Activated naive CD8-positive, alpha-beta T cell treated with anti-CD3 and anti-CD28 coated beads, Interleukin-2, amount 10 ng/mL, durations not matched to agents 7 days and 5 days (primary cell): ENCODE data around the gene SPG7. TPM values are rescaled to one million over a fixed set of nuclear protein-coding genes. Genes with fewer than 3 reads are reported as not detected.

Source experiments
- ATAC-seq: fragments of 150-1000 bp; cut with Tn5 transposase; one replicate; pipeline ENCODE4 v1.10.0; 2021; ENCODE audit warnings: low read depth, moderate library complexity
- POLR2A ChIA-PET: fragments of 350-600 bp; sonication (Branson Sonifier 250); formaldehyde crosslinking; loops from one replicate; lab custom pipeline; 2021; ENCODE audit warnings: antibody characterized with exemption; lab: Charles Lee
- DNase-seq: peaks from one replicate; pipeline ENCODE4 v3.0.0; 2021
- H3K27ac Mint-ChIP-seq: one replicate; pipeline ENCODE4 v1.8.0; 2022; ENCODE audit warnings: mild to moderate bottlenecking, mixed read lengths
- H3K27me3 Mint-ChIP-seq: one replicate; pipeline ENCODE4 v1.8.0; 2022; ENCODE audit warnings: mild to moderate bottlenecking, moderate library complexity, mixed read lengths
- H3K36me3 Mint-ChIP-seq: one replicate; pipeline ENCODE4 v1.8.0; 2021; ENCODE audit warnings: mild to moderate bottlenecking, mixed read lengths
- H3K4me1 Mint-ChIP-seq: one replicate; pipeline ENCODE4 v1.8.0; 2021; ENCODE audit warnings: mixed read lengths
- H3K4me3 Mint-ChIP-seq: one replicate; pipeline ENCODE4 v1.8.0; 2022; ENCODE audit warnings: mild to moderate bottlenecking, moderate library complexity, mixed read lengths
- H3K9me3 Mint-ChIP-seq: one replicate; pipeline ENCODE4 v1.8.0; 2021; ENCODE audit warnings: mixed read lengths
- total RNA-seq, 2 experiments: library from RNA; stranded (reverse); gene quantifications; one replicate each; pipeline ENCODE4 v1.2.3, GENCODE V29; 2021

The SPG7 gene
- total RNA-seq, 2 experiments from 2014 or later: 112 to 113 TPM

DNA sequence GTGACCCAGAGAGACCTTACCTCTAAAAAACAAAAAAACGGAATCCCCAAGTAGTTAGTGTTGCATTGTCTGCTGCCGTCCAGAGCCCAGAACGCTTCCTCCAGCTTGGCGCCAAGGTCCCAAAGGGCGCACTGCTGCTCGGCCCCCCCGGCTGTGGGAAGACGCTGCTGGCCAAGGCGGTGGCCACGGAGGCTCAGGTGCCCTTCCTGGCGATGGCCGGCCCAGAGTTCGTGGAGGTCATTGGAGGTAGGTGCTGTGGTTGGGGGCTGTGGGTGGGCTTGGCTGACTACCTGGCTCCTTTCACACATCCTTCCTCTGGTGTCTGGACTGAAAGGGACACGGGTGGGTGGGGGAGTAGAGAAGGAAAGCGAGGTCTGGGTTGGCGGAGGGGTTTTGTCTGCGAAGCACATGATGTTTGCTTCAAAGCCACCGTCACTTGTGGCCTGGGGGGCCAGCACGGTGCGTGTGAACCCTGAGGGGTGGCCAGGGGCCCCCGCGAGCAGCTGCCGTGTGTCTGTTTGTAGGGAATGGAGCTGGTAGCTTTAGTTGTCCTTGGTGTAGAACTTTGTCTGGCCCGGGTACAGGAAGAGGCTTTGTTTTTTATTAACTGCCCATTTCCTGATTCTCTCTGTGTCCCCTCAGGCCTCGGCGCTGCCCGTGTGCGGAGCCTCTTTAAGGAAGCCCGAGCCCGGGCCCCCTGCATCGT is 23.8 kb downstream of the SPG7 start:
- H3K4me3 Mint-ChIP-seq: no peak overlapping the region
- H3K27me3 Mint-ChIP-seq: no peaks in the 10 kb centered on the region
- H3K27ac Mint-ChIP-seq: no peak overlapping the region
- no peak for ATAC-seq
- peaks cover 27% of the 10 kb centered on the region for H3K36me3 Mint-ChIP-seq
- no peaks in the 10 kb centered on the region for H3K9me3 Mint-ChIP-seq
- H3K4me1 Mint-ChIP-seq: peaks cover 16% of the 10 kb centered on the region
- no peak for DNase-seq
- POLR2A ChIA-PET: no interaction called here

DNA sequence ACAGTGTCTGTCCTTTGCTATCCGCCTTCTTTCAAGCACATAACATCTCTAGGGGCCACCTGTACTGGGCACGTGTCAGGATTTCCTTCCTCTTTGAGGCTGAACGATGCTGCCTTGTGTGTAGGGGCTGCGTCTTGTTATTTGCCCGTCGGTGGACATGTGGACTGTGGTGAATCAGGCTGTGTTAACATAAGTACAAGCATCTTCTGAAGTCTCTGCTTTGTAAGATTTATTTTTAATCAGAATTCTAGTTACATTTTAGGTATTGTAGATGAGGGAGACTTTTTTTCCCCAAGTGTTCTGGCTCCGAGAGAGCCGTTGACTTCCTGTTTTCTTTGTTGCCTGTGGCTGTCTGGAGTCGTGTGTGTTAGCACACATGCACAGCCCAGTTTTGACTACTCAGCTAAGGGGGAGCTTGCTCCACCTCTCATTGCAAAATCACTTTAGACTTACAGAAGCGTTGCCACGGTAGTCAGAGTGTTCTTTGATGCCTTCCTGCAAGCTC is 26.1 kb downstream of the SPG7 start:
- ATAC-seq (peak; percentile 92), DNase-seq (no peak)
- Mint-ChIP-seq H3K9me3 (no peaks in the 10 kb centered on the region), H3K4me1 (peaks cover 16% of the 10 kb centered on the region), H3K27ac (peak overlapping the region; percentile 86), H3K27me3 (no peaks in the 10 kb centered on the region), H3K4me3 (peak overlapping the region; percentile 57), H3K36me3 (peaks cover 18% of the 10 kb centered on the region)
- POLR2A ChIA-PET: interaction anchor here (0.6 to 1.8 kb wide), 3 partner anchors 15 to 49 kb away, joined by 3 to 12 read pairs (median 5); no protein-coding TSS in a partner anchor

DNA sequence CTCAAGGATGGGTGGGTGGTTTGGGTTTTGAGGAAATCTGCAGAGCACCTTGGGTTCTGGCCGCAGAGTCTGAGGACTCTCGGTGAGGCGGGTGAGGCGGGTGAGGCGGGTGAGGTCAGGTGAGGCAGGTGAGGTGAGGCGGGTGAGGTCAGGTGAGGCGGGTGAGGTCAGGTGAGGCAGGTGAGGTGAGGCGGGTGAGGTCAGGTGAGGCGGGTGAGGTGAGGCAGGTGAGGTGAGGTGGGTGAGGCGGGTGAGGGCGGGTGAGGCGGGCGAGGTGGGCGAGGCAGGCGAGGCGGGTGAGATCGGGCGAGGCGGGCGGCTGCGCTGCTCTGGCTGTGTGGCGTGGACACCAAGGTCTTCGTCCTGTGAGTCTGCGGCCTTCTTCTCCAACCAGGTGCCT is 28.2 kb downstream of the SPG7 start:
- Mint-ChIP-seq H3K27ac (no peak overlapping the region), H3K9me3 (no peaks in the 10 kb centered on the region), H3K4me1 (peaks cover 16% of the 10 kb centered on the region), H3K4me3 (no peak overlapping the region), H3K36me3 (peaks cover 16% of the 10 kb centered on the region), H3K27me3 (no peaks in the 10 kb centered on the region)
- DNase-seq (no peak), ATAC-seq (no peak)
- POLR2A ChIA-PET: no interaction called here

DNA sequence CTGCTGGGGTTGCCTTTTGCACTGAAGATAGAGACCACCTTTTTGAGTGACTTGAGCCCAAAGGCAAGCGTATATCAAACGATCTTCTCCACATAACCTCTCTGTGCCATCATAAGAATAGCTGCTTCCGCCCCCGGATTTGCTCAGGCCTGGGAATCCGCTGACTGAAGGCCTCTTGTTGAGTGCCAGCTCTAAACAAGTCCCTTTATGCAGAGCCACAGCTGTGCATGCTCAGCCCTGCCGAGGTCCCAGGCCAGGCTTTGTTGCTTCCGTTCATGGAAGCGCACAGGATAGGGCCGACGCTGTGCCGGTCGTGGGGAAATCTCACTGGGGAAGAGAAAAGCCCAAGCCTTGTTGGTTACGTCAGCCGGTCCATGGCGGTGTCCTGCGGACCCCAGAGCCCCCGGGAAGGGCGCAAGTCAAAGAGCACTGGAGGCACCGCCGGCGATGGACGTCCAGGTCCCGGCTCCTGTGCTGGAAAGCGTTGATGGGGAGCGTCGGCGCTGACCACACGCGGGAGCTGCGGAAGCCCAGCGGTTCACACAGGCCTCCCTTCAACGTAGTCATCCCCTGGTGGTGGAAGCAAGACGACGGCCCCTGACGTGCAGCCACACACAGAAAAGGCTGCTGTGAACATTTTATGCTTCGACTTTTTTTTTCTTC is 28.8 kb downstream of the SPG7 start:
- Mint-ChIP-seq H3K9me3 (no peaks in the 10 kb centered on the region), H3K4me3 (no peak overlapping the region), H3K27ac (no peak overlapping the region), H3K4me1 (peaks cover 16% of the 10 kb centered on the region), H3K27me3 (no peaks in the 10 kb centered on the region), H3K36me3 (peaks cover 16% of the 10 kb centered on the region)
- POLR2A ChIA-PET: no interaction called here
- no peak for ATAC-seq
- DNase-seq: no peak

DNA sequence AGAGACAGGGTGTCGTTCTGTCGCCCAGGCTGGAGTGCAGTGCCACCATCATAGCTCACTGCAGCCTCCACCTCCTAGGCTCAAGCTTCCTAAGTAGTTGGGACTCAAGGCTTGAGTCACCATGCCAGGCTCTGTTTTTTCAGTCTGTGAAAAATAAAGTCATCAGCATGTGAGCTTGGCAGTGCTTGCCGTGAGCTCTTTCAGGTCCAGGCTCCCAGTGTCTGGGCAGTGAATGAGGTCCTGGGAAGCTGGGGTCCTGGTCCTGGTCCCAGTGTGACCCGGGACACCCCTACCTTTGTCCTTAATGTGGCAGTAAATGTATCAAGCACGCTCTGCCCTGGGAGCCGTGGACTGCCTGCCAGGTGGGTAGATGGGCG is 29.3 kb downstream of the SPG7 start:
- Mint-ChIP-seq H3K4me3 (no peak overlapping the region), H3K9me3 (no peaks in the 10 kb centered on the region), H3K27ac (no peak overlapping the region), H3K27me3 (no peaks in the 10 kb centered on the region), H3K4me1 (peaks cover 16% of the 10 kb centered on the region), H3K36me3 (peaks cover 16% of the 10 kb centered on the region)
- POLR2A ChIA-PET: no interaction called here
- ATAC-seq (no peak), DNase-seq (no peak)

DNA sequence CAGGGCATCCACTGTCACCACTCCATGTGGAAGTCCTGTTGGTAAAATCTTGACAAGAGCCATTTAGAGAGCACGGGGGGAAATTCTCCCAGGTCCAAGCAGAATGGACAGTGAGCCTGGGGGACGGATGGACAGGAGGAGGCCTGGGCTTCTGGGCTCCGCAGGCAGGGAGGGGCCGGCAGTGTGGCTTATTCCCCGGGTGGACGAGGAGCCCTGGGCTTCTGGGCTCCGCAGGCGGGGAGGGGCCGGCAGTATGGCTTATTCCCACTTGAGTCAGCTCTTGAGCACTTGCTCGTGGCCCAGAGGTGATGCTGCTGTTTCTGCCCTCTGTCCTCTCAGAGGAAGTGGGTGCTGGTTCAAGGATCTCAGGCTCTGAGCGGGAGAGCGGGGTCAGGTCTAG is 30.1 kb downstream of the SPG7 start:
- Mint-ChIP-seq H3K36me3 (peaks cover 18% of the 10 kb centered on the region), H3K27ac (no peak overlapping the region), H3K9me3 (no peaks in the 10 kb centered on the region), H3K4me1 (peaks cover 16% of the 10 kb centered on the region), H3K4me3 (no peak overlapping the region), H3K27me3 (no peaks in the 10 kb centered on the region)
- ATAC-seq (no peak), DNase-seq (no peak)
- POLR2A ChIA-PET: no interaction called here

DNA sequence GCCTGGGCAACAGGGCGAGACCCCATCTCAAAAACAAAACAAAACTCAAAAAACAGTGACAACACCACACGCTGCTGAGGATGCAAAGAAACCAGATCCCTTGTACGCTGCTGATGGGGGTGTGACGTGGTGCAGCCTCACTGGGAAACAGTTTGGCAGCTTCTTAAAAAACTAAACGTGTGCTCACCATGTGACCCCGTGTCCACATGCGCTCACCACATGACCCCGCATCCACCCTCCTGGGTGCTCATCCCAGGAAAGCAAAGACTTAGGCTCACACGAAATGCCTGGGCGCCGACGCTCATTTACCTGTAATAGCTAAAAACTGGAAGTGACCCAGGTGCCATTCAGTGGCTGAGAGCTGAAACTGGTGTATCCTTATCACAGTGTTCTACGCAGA is 32.4 kb downstream of the SPG7 start:
- no peak for DNase-seq
- H3K4me1 Mint-ChIP-seq: no peaks in the 10 kb centered on the region
- H3K27me3 Mint-ChIP-seq: no peaks in the 10 kb centered on the region
- peaks cover 5% of the 10 kb centered on the region for H3K36me3 Mint-ChIP-seq
- POLR2A ChIA-PET: no interaction called here
- no peak overlapping the region for H3K27ac Mint-ChIP-seq
- no peak overlapping the region for H3K4me3 Mint-ChIP-seq
- no peaks in the 10 kb centered on the region for H3K9me3 Mint-ChIP-seq
- ATAC-seq: no peak

DNA sequence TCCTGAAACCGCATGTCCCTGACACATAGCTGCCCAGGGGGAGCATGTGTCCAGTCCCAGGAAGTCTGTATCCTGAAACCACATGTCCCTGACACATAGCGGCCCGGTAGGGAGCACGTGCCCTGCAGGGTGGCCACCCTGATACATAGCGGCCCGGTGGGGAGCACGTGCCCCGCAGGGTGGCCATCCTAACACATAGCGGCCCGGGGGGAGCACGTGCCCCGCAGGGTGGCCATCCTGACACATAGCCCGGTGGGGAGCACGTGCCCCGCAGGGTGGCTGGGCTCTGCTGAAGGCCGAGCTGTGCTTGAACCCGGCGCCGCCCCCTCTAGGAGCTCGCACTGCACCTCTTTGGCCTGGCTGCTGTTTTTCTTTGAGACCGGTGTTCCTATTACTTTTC is 33.6 kb downstream of the SPG7 start:
- POLR2A ChIA-PET: no interaction called here

DNA sequence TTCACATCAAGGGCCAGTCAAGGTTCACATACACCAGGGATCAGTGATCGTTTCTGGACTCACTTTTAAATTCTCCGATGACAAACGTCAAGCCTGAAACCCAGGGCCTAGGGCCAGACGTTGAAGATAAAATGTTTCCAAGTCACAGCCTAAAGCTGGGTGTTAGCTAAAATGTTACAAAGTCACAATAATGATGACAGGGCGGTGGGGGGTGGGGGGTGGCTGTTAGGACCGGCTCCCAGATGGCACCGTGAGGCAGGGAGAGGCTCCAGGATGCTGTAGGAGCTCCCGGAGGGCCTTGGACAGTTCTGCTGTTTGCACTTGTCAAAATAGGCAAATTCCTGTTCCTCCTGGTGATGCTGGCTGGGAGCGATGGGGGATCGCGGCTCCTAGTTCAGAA is 35.9 kb downstream of the SPG7 start:
- H3K4me1 Mint-ChIP-seq: peaks cover 7% of the 10 kb centered on the region
- POLR2A ChIA-PET: no interaction called here
- H3K36me3 Mint-ChIP-seq: peaks cover 4% of the 10 kb centered on the region
- DNase-seq (no peak), ATAC-seq (no peak)
- no peaks in the 10 kb centered on the region for H3K27me3 Mint-ChIP-seq
- H3K9me3 Mint-ChIP-seq: no peaks in the 10 kb centered on the region
- no peak overlapping the region for H3K27ac Mint-ChIP-seq
- no peak overlapping the region for H3K4me3 Mint-ChIP-seq

More for the DNA sequence above, 33.6 kb downstream of the SPG7 start:
- ATAC-seq: no peak
- Mint-ChIP-seq H3K4me1 (no peaks in the 10 kb centered on the region), H3K9me3 (no peaks in the 10 kb centered on the region), H3K4me3 (no peak overlapping the region), H3K27me3 (no peaks in the 10 kb centered on the region), H3K27ac (no peak overlapping the region), H3K36me3 (peaks cover 4% of the 10 kb centered on the region)
- no peak for DNase-seq

DNA sequence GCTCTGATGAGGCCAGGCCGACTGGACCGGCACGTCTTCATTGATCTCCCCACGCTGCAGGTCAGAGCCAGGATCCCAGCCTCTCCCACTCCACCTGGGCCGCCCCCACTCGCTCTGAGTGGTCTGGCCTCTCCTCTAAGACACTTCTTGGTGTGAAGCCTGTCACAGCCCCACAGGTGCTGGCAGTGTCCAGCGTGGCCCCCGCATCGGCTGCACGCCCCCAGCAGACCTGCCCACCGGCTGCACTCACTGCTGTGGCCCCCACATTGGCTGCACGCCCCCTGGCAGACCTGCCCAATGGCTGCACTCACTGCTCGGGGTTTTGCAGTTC is 36.5 kb downstream of the SPG7 start:
- Mint-ChIP-seq H3K36me3 (peaks cover 6% of the 10 kb centered on the region), H3K4me3 (no peak overlapping the region), H3K4me1 (peaks cover 13% of the 10 kb centered on the region), H3K27ac (no peak overlapping the region), H3K27me3 (no peaks in the 10 kb centered on the region), H3K9me3 (no peaks in the 10 kb centered on the region)
- DNase-seq (no peak), ATAC-seq (no peak)
- POLR2A ChIA-PET: no interaction called here

DNA sequence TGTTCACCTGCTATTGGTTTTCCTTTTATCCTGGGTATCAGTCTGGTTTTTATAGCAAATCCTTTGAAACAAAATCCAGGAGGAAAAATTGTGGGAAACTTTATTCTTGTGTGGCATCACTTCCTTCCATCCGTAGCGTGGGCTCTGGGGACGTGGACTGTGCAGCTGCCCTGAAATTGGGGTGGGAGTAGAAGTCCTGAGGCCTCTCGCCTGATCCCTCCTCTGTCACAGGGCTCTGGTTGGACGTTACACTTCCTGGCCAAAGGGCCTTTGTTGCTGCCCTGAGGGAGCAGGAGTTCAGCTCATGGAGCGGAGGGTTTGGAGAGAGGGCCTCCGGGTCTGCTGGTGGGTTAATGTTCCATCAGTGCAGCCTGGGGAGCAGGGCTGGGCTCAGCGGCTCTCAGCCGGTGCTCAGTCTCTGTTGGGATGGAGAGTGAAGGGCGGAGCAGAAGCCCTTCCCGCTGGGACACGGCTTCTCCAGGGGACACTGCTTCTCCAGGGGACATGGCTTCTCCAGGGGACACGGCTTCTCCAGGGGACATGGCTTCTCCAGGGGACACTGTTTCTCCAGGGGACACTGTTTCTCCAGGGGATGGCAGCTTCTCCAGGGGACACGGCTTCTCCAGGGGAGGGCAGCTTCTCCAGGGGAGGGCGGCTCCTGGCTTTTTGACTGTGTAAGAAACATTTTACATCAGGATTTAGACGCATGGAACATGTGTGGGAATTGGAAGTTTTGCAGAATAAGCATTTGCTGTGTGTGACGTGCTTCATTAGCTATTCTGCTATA is 37.0 kb downstream of the SPG7 start:
- POLR2A ChIA-PET: no interaction called here
- Mint-ChIP-seq H3K4me3 (no peak overlapping the region), H3K27ac (no peak overlapping the region), H3K36me3 (peaks cover 6% of the 10 kb centered on the region), H3K9me3 (no peaks in the 10 kb centered on the region), H3K27me3 (no peaks in the 10 kb centered on the region), H3K4me1 (peaks cover 14% of the 10 kb centered on the region)
- ATAC-seq (no peak), DNase-seq (no peak)

DNA sequence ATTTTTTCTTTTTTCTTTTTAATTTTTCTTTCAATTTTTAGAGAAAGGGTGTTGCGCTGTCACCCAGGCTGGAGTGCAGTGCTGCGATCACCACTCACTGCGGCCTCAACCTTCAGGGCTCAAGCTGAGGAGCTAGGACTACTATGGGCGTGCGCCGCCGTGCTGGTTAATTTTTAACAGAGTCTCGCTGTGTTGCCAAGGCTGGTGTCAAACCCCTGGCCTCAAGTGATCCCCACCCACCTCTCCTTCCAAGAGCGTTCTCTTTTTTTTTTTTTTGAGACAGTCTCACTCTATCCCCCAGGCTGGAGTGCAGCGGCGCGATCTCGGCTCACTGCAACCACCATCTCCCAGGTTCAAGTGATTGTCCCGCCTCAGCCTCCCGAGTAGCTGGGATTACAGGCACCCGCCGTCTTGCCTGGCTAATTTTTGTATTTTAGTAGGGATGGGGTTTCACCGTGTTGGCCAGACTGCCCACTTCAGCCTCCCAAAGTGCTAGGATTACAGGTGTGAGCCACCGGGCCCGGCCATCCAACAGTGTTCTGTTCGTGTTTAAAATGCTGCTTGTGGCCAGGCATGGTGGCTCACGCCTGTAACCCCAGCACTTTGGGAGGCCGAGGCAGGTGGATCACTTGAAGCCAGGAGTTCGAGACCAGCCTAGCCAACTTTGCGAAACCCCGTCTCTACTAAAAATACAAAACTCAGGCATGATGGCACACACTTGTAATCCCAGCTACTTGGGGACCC is 37.8 kb downstream of the SPG7 start:
- Mint-ChIP-seq H3K36me3 (peaks cover 6% of the 10 kb centered on the region), H3K27me3 (no peaks in the 10 kb centered on the region), H3K9me3 (no peaks in the 10 kb centered on the region), H3K4me3 (no peak overlapping the region), H3K27ac (no peak overlapping the region), H3K4me1 (peaks cover 14% of the 10 kb centered on the region)
- ATAC-seq (no peak), DNase-seq (no peak)
- POLR2A ChIA-PET: no interaction called here

DNA sequence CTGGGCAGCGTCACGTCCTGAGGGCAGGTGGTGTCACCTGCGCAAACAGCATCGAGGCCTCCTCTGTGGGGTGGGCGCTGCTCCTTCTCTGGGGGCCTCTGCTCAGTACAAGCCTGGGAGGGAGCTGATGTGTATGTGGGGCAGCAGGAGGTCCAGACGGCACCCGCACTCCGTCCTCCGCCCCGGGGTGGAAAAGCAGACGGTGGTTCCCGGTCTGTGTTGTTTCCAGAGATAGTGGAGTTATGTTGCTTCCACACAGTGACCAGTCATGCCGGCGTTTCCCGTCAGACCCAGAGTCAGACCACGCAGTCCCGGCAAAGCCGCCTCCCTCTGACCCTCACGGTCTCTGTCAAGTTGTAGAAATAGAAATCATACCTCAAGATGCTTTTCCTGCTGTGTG is 38.6 kb downstream of the SPG7 start:
- Mint-ChIP-seq H3K27me3 (no peaks in the 10 kb centered on the region), H3K4me3 (no peak overlapping the region), H3K9me3 (no peaks in the 10 kb centered on the region), H3K36me3 (peaks cover 6% of the 10 kb centered on the region), H3K4me1 (peaks cover 14% of the 10 kb centered on the region), H3K27ac (no peak overlapping the region)
- ATAC-seq (no peak), DNase-seq (no peak)
- POLR2A ChIA-PET: no interaction called here
